Measurements from ENCODE around the gene C3orf85.

GRCh38 chr3:109171479-109171878 lies 35.0 kb downstream of the C3orf85 start:
- TF ChIP-seq POLR2A (IDR thresholded peaks at IDR 0.05) (no peak), CTCF (IDR thresholded peaks at IDR 0.05) (no peak)
